HG03095 (cell line): Measurements from ENCODE around the gene JMJD6.
A peak's percentile ranks its signal among the peaks of the same experiment; 100 is the strongest.
"Not testable (repeated sequence)": the region's sequence is repeated elsewhere in the genome, so short reads cannot be mapped to it uniquely, and the experiment has no call there.

Experiments
- ATAC-seq: cut with Tn5 transposase; IDR thresholded peaks from one replicate; pipeline ENCODE4 v1.9.1; 2021; ENCODE audit warnings: moderate library complexity; ENCODE audit not compliant: unreplicated experiment

The JMJD6 gene

GRCh38 chr17:76700270-76700616 is 26.2 kb downstream of the JMJD6 start:
- ATAC-seq = no peak

GRCh38 chr17:76698466-76698977 is 27.9 kb downstream of the JMJD6 start:
- not testable (repeated sequence) for ATAC-seq

GRCh38 chr17:76697702-76698465 is 28.5 kb downstream of the JMJD6 start:
- ATAC-seq = no peak

GRCh38 chr17:76696763-76697701 is 29.4 kb downstream of the JMJD6 start:
- peak; percentile 72 for ATAC-seq

GRCh38 chr17:76695059-76695831 is 31.2 kb downstream of the JMJD6 start:
- ATAC-seq = no peak

GRCh38 chr17:76691379-76692191 is 34.8 kb downstream of the JMJD6 start:
- no peak for ATAC-seq

- ATAC-seq = no peak
Measured at GRCh38 chr17:76690596-76691280, 35.7 kb downstream of the JMJD6 start.

- ATAC-seq = no peak
Measured at GRCh38 chr17:76689859-76690258, 36.5 kb downstream of the JMJD6 start.

GRCh38 chr17:76688165-76688622 is 38.2 kb downstream of the JMJD6 start:
- ATAC-seq = no peak

- no peak for ATAC-seq
Measured at GRCh38 chr17:76687298-76688164, 38.9 kb downstream of the JMJD6 start.

GRCh38 chr17:76686538-76687297 is 39.7 kb downstream of the JMJD6 start:
- no peak for ATAC-seq

- ATAC-seq = no peak
Measured at GRCh38 chr17:76685846-76686245, 40.6 kb downstream of the JMJD6 start.

- ATAC-seq = no peak
Measured at GRCh38 chr17:76685366-76685765, 41.0 kb downstream of the JMJD6 start.

GRCh38 chr17:76684756-76685155 is 41.6 kb downstream of the JMJD6 start:
- no peak for ATAC-seq

- no peak for ATAC-seq
Measured at GRCh38 chr17:76683921-76684745, 42.3 kb downstream of the JMJD6 start.

GRCh38 chr17:76683011-76683755 is 43.2 kb downstream of the JMJD6 start:
- no peak for ATAC-seq
